Effector memory CD4-positive, alpha-beta T cell (primary cell): ENCODE data around the gene NFAM1.

ENCODE experiments used
- DNase-seq, 3 donors: peaks; one replicate each; pipeline ENCODE4 v3.0.0-alpha.2; 2020
- H3K27ac ChIP-seq: 2 replicates; pipeline ENCODE4 v1.7.0; 2013; ENCODE audit warnings: mild to moderate bottlenecking, low read length, moderate library complexity; ENCODE audit not compliant: insufficient read depth, poor library complexity, severe bottlenecking
- H3K27me3 ChIP-seq: replicated peaks from 2 replicates; pipeline ENCODE4 v1.7.0; 2013; ENCODE audit warnings: mild to moderate bottlenecking, low read length; ENCODE audit not compliant: insufficient read depth, control insufficient read depth, poor library complexity, severe bottlenecking
- H3K36me3 ChIP-seq: 2 replicates; pipeline ENCODE4 v1.7.0; 2013; ENCODE audit warnings: mild to moderate bottlenecking, low read length, moderate library complexity; ENCODE audit not compliant: control insufficient read depth, insufficient read depth
- H3K4me1 ChIP-seq: 2 replicates; pipeline ENCODE4 v1.7.0; 2013; ENCODE audit warnings: low read length, mild to moderate bottlenecking; ENCODE audit not compliant: control insufficient read depth, insufficient read depth, poor library complexity, severe bottlenecking
- H3K4me3 ChIP-seq: 2 replicates; pipeline ENCODE4 v1.7.0; 2013; ENCODE audit warnings: low read length, low read depth, mild to moderate bottlenecking; ENCODE audit not compliant: insufficient read depth, poor library complexity, severe bottlenecking
- H3K9me3 ChIP-seq: 2 replicates; pipeline ENCODE4 v1.7.0; 2013; ENCODE audit warnings: mild to moderate bottlenecking, low read length, moderate library complexity; ENCODE audit not compliant: control insufficient read depth

Gene NFAM1

DNA sequence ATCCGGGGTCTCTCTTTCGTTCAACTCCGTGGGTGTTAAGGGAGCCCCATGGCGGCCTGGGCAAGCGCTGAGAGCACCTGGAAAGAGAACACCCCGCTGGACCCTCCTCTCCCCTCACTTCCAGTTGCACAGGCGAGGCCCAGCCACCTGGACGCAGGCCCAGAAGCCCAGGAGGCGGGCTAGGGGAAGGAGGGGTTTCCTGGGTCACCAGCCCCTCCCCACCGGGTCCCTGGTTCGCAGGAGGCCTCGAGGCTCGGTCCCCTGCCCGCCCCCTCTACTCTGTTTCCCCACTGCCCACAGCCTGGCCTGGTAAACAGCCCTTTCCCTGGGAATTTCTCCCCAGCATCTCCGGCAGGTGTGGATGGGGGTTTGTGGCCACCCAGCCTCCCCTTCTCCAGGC lies 8.5 kb upstream of the NFAM1 start:
- Histone ChIP-seq H3K9me3 (no peaks in the 10 kb centered on the region), H3K4me3 (no peak overlapping the region), H3K36me3 (no peaks in the 10 kb centered on the region), H3K27me3 (no peaks in the 10 kb centered on the region), H3K4me1 (peaks cover 22% of the 10 kb centered on the region), H3K27ac (no peak overlapping the region)
- no peak for DNase-seq

DNA sequence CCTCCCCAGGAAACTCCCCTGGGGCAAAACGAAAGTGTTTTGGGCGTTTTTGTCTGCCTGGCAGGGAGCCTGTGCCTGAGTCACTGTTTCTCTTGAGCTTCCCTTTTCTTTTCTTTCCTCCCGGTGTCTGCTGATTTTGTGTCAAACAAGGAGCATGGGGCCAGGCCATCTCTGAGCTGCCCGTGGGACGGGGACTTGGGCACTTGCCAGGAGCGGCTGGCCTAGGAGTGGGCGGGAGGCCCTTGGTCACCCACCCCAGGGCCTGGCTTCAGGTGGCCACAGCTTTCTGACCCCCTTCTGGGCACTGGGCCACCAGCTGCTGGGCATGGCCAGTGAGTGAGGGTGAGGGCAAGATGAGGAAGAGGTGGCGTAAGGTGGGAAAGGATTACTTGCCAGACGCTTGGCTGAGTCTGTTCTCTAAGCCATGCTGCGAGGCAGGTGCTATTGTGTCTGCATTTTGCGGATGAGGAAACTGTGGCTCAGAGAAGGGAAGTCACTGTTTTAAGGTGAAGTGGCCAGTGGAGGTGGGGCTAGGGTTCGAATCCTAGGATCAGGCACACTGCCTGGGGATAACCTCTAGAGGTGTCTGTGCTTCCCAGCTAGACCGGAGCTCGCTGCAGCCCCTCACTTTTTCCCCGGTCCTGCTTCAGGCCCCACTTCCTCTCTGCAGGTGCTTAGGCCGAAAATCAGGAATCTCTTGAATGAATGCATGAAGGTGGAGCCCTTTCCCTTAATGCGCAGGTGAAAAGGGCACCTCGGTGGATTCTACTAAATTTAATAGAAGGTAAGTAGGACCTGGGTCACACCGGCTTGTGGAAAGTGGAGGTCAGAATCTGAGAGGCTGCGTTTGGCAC lies 7.8 kb upstream of the NFAM1 start:
- no peak for DNase-seq
- no peaks in the 10 kb centered on the region for H3K36me3 ChIP-seq
- no peaks in the 10 kb centered on the region for H3K9me3 ChIP-seq
- H3K4me1 ChIP-seq: peaks cover 22% of the 10 kb centered on the region
- H3K4me3 ChIP-seq: no peak overlapping the region
- no peaks in the 10 kb centered on the region for H3K27me3 ChIP-seq
- H3K27ac ChIP-seq: peak overlapping the region; percentile 21

DNA sequence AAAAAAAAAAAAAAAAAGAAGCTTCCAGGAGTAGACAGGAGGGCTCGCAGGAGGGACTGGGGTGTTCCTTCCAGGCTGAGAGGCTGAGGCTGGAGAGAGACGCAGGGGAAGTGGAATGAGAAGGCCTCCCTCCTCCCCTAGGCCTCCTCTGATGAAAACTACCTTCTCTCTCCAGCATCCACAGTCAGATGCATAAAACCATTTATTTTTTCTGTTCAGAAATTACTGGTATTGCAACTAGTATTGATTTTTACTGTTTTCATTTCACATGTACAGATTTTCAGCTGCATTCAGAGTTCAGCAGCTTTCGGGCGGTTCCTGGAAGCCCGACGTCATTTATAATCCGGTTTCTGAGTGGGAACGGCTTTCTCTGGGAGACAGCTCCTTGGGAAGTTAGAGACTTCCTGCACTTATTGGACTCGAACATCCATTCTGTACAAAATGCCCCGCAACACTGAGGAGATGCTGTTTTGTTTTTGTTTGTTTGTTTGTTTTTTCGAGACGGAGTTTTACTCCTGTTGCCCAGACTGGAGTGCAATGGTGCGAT lies 6.9 kb upstream of the NFAM1 start:
- no peak for DNase-seq
- H3K27me3 ChIP-seq: no peaks in the 10 kb centered on the region
- no peak overlapping the region for H3K27ac ChIP-seq
- H3K4me3 ChIP-seq: no peak overlapping the region
- H3K4me1 ChIP-seq: peaks cover 13% of the 10 kb centered on the region
- no peaks in the 10 kb centered on the region for H3K36me3 ChIP-seq
- H3K9me3 ChIP-seq: no peaks in the 10 kb centered on the region

DNA sequence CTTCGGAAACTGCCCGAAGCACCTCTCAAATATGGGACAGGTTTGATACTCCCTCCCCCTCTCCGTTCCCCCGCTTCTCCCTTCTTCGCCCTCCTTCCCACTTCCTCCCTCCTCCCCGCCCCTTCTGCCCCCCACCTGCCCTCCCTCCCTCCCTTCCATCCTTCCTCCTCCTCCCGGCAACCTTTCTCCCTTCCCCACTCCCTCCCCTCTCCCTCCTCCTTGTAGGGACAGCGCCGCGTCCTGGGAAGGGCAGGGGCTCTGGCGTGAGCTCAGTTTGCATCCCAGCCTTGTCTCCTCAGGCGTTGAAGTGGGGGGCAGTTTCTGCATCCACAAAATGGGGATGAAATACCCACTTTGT lies 6.1 kb upstream of the NFAM1 start:
- H3K27ac ChIP-seq: peak overlapping the region; percentile 6
- H3K9me3 ChIP-seq: no peaks in the 10 kb centered on the region
- H3K27me3 ChIP-seq: no peaks in the 10 kb centered on the region
- H3K4me3 ChIP-seq: no peak overlapping the region
- no peak for DNase-seq
- H3K4me1 ChIP-seq: peaks cover 9% of the 10 kb centered on the region
- no peaks in the 10 kb centered on the region for H3K36me3 ChIP-seq

DNA sequence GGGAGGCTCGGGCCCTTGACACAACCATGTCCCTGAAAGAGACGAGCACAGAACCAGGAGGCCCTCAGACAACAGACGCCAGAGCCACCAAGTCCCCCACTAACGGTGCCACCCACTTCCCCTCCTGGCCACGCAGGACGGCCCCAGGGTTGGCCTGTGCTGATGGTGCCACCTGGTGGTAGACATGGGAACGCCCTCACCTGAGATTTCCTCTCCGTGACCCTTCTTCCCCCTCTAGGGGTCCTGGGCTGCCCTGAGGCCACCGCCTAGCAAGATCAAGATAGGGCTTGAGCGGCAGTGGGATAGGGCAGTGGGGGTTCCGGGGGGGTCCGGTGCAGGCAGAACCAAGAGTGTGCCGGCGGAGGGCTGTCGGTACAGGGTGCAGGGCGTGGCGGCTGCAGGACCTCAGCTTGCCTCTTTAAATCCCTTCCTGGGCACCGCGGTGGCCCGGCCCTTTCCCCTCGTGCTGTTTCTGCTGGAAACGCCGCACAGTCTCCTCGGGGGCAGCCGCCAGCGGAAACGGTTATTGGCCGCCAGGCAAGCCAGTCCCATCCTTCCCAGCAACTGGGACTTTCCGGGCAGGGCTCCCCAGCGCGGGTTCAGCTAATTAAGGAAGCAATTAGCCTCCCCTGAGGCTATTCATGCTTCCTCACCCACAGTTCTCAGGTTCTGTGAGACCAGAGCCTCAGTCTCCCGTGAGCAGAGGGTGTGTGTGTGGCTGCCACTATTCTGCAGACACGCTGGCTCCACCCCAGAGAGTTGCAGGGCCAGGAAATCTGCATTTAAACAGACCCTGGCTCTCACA lies 5.5 kb upstream of the NFAM1 start:
- peak; percentile 69 to 80 (median 75) for DNase-seq
- Histone ChIP-seq H3K4me3 (peak overlapping the region; percentile 48), H3K27me3 (no peaks in the 10 kb centered on the region), H3K36me3 (no peaks in the 10 kb centered on the region), H3K27ac (peak overlapping the region; percentile 6), H3K9me3 (no peaks in the 10 kb centered on the region), H3K4me1 (peaks cover 9% of the 10 kb centered on the region)

- DNase-seq: no peak
These were observed 4.2 kb upstream of the NFAM1 start for GRCh38 chr22:42436404-42436803.

DNA sequence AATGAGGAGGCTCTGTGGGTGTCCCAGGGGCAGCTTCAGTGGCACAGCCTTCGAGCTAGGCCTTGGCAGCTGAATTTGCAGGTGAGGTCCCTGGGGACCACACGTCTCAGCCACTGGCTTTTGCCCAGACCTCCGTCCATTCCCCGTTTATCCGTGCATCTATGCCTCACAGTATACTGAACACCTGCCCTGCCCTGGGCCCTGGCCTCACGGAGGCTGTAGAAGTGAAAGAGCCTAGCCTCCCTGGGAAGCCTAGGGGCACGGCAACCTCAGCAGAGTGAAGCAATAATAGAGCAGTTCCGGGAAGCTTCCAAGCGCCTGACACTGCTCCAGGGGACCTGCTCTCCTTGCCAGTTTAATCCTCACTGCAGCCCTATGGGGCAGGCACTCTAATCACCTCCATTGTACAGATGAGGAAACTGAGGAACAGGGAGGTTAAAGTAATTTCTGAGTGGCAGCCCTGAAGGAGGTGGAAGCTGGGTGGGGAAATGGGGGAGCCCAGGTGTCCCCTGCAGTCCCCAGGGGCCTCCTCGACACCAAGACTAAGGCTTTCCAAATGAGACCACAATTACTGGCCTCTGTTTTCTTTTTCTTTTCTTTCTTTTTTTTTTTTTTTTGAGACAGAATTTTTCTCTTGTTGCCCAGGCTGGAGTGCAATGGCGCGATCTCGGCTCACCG lies 2.7 kb upstream of the NFAM1 start:
- Histone ChIP-seq H3K4me1 (peaks cover 9% of the 10 kb centered on the region), H3K36me3 (no peaks in the 10 kb centered on the region), H3K27me3 (no peaks in the 10 kb centered on the region), H3K27ac (no peak overlapping the region), H3K4me3 (no peak overlapping the region), H3K9me3 (no peaks in the 10 kb centered on the region)
- DNase-seq: no peak

More at GRCh38 chr22:42436404-42436803, 4.2 kb upstream of the NFAM1 start:
- Histone ChIP-seq H3K27me3 (no peaks in the 10 kb centered on the region), H3K4me1 (peaks cover 9% of the 10 kb centered on the region), H3K9me3 (no peaks in the 10 kb centered on the region), H3K4me3 (no peak overlapping the region), H3K27ac (no peak overlapping the region), H3K36me3 (no peaks in the 10 kb centered on the region)

DNA sequence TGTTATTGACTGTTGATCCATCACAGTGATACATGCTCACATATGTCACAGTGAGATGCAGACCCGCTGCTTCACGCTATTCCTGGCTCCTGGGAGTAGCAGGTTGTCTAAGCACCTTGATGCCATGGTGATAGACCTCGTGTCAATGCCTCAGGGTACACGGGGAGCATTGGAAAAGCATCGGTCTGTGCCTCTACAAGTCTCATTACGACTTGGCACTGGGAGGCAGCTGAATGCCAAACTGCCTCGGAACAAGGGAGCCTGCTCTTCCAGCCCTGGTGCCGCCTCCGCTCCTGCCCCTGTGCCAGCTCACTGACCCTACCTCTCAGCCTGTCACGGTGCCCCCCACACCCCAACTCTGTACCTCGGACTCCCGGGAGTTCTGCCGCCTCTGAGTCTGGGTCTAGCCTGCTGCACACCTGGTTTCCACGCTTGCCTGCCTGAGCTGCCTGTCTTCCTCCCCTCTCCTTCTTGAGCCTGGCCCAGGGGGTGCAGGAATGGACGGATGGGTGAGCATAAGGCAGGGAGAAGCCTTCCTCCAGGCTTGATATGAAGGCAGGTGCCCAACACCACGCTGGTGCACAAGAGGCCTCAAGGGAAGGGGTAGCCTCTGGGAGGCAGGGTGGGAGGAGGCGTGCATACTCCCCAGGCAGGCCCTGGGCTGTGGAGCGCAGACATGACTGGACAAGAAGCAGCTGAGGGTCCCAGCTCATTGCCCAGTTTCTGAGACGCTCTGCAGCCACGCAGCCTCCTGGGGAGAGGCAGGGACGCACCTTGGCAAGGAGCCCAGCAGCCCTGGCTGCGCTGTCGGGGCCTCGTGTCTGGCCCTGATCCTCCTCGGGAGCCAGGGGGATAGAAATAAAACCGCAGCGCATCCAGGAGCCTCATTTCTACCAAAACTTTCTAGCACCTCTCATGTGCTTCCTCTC lies 1.8 kb upstream of the NFAM1 start:
- no peak for DNase-seq
- peaks cover 9% of the 10 kb centered on the region for H3K4me1 ChIP-seq
- no peak overlapping the region for H3K4me3 ChIP-seq
- no peaks in the 10 kb centered on the region for H3K36me3 ChIP-seq
- H3K9me3 ChIP-seq: no peaks in the 10 kb centered on the region
- no peak overlapping the region for H3K27ac ChIP-seq
- H3K27me3 ChIP-seq: no peaks in the 10 kb centered on the region

GRCh38 chr22:42432818-42433217 lies 615 bp upstream of the NFAM1 start:
- no peaks in the 10 kb centered on the region for H3K9me3 ChIP-seq
- H3K4me1 ChIP-seq: peaks cover 6% of the 10 kb centered on the region
- no peak for DNase-seq
- H3K27ac ChIP-seq: no peak overlapping the region
- H3K27me3 ChIP-seq: no peaks in the 10 kb centered on the region
- H3K36me3 ChIP-seq: no peaks in the 10 kb centered on the region
- H3K4me3 ChIP-seq: no peak overlapping the region
